ENCODE measurements around the gene PHF12.
"Not testable (repeated sequence)": the region's sequence is repeated elsewhere in the genome, so short reads cannot be mapped to it uniquely, and the experiment has no call there.

PHF12 gene

DNA sequence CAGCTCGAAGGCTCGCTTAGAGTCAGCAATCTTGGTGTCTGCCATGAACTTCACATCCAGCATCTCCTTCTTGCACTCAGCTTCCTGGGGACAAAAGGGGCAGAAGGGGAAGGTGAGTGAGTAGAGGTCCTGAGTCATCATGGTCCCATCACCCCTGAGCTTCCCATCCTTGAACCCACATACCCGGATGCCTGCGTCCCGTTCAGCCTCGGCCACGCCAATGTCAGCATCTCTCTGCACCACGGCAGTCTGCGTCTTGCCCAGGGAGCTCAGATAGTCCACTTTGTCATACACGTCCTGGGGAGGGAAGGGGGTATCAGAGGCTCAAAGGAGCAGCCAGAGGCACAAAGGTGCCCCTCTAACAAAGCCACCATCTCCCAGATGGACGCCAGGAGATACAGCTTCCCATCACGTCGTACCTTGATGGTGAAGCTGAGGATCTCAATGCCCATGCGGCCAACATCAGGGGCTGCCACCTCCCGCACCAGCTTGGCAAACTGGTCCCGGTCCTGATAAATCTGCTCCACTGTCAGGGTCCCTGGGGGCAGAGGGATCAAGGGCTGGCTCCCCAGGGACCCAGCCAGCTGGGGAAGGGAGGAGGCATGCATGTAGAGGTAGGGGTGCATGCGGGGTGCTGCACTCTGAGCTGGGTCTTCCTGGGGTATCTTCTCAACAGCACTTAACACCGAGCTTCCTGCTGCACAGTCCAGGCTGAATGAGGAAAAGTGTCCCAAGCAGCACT lies 69.0 kb downstream of the PHF12 start:
- no peak for DNase-seq (ENCODE audit: low read depth)

DNA sequence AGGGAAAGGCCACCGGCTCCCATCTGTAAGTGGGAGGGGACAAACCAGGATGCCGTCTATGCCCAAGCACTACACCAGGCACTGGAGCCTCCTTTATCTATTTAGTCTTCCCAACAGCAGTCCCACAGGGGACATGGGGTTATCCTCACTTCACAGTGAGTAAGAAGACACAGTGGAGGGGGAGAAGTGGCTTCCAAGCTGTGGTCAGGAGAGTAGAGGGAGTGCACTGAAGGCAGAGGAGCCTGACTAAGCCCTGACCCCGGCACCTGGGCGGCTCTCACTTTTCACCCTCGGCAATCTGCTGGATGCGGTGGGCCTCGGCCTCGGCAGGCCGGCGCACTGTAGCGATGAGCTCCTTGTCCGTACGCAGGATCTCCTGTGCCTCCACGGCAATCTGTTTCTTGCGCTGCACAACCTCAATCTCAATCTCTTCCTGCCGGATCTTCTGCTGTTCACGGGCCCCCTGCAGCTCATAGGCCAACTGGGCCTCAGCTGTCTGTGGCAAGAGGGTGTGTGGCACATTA lies 69.7 kb downstream of the PHF12 start:
- DNase-seq (ENCODE audit: low read depth) = no peak

DNA sequence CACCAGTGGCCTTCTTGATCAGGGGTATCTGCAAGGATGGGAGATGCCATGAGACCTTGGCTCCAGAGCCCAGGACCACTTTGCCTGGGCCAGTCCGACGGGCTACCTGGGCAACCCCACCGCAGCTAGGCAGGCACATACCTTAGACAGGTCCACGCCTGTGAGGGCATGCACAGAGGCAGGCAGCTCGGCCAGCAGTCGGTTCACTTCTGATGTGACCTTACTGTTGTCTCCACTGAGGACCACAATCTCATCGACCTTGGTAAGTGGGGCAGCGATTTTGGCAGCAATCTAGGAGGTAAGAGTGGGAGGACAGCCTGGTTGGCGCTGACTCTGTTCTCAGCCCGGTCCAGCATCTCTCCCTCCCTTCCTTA lies 70.8 kb downstream of the PHF12 start:
- no peak for DNase-seq (ENCODE audit: low read depth)

DNA sequence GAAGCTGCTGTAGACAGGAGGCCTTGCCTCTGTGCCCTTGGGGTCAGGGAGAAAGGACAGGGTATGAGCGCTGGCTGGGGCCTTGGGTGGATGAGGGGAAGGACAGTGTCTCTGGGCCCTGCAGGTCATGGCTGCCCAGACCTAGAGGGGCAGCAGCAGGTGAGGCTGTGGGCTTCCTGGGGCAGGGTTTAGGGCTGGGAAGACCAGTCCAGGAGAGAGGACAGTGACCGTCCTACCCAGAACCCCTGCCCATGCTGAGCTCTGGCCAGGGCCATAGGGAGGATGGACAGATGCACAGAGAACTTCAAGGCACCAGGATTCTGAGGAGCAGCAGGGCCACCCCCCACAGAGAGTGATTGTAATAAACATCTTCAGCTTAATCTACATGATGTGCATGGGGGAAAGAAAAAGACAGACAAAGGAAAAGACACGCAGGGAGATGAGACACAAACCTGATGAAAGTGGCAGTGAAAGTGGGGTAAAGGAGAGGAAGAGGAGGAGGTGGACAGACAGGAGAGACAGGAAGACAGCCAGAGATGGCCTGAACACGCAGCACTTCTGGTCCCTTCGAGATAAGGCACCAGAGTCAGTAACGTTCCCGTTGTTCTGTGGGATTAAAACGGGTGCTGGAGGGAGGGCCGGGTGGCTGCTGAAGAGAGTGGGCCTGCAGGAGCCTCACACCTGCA lies 71.3 kb downstream of the PHF12 start:
- no peak for DNase-seq (ENCODE audit: low read depth)

DNA sequence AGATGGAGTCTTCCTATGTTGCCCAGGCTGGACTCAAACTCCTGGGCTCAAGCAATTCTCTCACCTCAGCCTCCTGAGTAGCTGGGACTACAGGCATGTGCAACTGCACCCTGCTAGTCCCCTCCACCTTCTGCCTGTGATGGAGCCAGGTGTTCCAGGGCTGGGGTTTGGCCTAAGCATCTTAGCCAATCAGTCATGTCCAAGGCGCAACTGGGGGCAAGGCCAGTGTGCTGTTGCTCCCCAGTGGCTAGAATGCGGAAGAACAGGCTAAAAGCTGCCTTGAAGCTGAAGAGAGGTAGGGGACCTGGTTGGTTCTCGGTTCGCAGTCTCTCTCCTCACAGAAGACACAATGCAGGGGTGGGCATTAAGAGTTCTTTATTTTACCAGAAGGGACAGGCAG lies 72.3 kb downstream of the PHF12 start:
- peak; percentile 59 for DNase-seq (ENCODE audit: low read depth)

DNA sequence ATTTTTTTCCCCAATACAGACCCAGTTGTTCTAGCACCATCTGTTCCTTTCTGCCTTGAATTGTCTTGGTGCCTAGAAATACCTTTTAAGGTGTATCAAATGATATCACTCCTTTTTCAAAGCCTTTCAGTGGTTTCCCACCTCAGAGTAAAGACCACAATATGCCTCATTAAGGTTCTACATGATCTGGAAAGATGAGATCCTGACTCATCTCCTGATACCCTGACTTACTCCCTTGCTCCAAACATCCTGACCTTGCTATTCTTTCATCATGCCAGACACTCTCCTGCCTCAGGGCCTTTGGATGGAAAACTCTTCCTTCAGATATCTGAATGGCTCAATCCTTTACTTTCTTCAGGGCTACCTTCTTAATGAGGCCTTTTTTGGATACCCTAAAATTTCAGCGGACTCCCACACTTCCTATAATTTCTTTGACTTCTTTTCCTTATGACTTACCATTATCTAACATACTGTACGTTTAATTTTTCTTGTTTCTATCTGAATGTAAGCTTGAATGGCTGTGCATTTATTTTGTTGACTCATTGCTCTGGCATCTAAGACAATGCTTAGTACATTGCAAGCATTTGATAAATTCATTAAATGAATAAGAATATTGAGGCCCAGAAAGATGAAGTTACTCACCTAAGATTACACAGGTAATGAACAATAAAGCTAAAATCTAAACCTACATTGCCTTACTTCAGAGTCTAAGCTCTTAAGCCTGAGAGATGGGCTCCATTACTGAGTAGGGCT lies 73.0 kb downstream of the PHF12 start:
- DNase-seq (ENCODE audit: low read depth) = peak; percentile 17

DNA sequence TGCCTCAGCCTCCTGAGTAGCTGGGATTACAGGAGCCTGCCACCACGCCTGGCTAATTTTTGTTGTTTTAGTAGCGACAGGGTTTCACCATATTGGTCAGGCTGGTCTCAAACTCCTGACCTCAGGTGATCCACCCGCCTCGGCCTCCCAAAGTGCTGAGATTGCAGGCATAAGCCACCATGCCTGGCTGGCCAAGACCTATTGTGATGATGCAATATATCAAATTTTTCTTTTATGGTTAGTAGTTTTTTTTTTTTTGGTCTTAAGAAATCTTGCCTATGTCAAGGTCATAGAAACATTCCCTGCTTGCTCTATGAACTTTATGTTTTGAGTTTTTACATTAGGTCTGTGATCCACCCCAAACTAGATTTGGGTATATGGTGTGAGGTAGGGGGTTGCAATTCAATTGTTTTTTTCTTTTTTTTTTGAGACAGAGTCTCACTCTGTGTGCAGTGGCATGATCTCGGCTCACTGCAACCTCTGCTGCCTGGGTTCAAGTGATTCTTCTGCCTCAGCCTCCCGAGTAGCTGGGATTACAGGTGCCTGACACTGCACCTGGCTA lies 74.1 kb downstream of the PHF12 start:
- DNase-seq (ENCODE audit: low read depth) = not testable (repeated sequence)

DNA sequence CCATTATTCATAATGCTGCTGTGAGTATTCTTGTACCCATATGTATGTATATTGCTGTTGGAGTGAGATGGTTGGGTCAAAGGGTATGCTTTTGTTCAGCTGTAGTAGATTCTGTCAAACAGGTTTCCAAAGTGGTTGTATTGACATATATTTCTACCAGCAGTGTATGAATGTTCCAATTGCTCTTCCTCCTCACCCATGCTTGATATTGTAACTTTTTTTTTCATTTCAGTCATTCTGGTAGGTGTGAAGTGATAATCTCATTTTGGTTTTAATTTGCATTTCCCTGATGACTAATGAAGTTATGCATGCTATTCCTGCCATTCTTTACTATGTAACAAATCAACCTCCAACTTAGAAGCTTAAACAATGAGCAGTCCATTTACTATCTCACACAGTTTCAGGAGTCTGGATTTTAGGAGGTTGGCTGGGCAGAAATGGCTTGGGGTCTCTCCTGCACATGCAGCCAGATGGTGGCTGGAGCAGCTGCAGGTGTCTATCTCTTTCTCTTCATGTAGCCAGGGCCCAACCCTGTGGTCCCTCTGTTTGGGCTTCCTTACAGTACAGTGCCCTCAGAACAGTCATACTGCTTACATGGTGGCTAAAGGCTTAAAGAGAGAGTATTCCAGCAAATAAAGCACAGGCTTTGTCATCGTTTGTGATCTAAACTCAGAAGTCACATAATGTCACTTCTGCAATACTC lies 75.3 kb downstream of the PHF12 start:
- no peak for DNase-seq (ENCODE audit: low read depth)

DNA sequence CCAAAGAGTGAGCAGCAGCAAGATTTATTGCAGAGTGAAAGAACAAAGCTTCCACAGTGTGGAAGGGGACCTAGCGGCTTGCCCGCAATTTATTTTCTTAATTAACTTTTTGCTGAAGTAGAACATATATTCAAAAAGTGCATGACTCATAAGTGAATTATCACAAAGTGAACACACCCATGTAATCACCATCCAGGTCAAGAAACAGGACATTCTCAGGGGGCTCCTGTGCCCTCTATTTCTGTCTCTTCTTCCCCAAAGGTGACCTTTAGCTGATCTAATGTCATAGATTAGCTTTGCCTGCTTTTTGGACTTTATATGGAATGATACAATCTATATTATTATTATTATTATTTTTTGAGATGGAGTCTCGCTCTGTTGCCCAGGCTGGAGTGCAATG lies 76.6 kb downstream of the PHF12 start:
- no peak for DNase-seq (ENCODE audit: low read depth)

DNA sequence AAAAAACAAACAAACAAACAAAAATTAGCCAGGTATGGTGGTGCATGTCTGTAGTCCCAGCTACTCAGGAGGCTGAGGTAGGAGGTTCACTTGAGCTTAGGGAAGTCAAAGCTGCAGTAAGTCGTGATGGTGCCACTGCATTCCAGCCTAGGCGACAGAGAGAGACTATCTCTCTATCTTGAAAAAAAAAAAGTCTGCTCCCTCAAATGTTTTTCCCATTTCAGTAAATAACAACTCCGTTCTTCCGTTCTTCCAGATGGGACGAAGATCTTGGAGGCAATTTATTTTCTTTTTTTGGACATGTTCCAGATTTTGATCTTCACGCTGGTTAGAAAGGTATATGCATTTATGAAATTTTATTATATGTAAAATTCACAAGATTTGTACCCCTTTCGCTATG lies 77.5 kb downstream of the PHF12 start:
- DNase-seq (ENCODE audit: low read depth) = no peak

DNA sequence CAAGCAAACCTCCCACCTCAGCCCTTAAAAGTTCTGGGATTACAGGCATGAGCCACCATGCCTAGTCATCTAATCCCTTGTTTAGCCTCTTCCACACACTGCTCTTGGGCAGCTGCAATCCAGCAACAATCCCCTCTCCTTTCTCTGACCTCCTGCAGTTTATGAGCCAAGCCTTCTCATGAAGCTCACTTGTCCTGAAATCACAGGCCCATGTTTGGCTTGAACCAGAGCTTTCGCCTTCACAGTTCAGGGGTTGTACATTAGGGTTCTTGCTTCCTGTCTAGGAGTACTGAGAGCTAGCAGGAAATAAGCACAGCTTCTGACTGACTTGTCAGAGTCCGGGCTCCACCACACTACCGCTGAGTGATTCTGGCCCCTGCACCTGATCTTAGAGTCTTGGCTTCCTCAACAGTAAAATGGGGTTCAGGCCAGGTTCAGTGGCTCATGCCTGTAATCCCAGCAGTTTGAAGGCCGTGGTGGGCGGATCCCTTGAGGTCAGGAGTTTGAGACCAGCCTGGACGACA lies 80.2 kb downstream of the PHF12 start:
- DNase-seq (ENCODE audit: low read depth) = no peak

DNA sequence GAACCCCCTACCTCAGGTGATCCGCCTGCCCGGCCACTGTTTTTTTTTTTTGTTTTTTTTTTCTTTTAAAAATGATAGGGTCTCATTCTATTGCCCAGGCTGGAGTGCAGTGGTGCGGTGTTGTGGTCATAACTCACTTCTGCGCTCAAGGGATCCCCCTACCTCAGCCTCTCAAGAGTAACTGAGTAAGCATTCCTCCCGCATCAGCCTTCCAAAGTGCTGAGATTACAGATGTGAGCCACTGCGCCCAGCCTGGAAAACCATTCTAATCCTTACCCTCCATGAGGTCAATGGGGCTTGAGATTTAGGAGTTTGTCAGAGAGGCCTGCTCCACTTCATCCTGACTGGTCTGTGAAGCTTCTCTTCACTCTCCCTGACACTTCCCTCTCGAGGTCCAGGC lies 84.0 kb downstream of the PHF12 start:
- no peak for DNase-seq (ENCODE audit: low read depth)

DNA sequence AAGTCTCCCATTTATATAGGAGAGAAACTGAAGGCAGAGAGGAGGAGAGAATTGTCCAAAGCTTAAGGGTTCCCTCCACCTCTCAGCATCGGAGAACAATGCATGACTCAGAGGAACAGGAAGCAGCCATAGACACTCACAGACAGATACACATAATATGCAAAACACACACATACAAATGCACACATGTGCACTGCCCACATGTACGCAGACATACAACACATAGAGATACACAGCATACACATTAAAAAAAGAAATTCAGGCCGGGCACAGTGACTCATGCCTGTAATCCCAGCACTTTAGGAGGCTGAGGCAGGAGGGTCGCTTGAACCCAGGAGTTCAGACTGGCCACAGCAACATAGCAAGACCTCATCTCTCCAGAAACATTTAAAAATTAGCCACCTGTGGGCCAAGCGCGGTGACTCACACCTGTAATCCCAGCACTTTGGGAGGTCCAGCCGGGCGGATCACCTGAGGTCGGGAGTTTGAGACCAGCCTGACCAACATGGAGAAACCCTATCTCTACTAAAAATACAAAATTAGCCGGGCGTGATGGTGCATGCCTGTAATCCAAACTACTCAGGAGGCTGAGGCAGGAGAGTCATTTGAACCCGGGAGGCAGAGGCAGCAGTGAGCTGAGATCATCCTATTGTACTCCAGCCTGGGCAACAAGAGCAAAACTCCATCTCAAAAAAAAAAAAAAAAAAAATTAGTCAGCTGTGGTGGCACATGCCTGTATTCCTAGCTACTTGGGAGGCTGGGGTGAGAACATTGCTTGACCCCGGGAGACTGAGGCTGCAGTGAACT lies 85.2 kb downstream of the PHF12 start:
- DNase-seq (ENCODE audit: low read depth) = no peak

DNA sequence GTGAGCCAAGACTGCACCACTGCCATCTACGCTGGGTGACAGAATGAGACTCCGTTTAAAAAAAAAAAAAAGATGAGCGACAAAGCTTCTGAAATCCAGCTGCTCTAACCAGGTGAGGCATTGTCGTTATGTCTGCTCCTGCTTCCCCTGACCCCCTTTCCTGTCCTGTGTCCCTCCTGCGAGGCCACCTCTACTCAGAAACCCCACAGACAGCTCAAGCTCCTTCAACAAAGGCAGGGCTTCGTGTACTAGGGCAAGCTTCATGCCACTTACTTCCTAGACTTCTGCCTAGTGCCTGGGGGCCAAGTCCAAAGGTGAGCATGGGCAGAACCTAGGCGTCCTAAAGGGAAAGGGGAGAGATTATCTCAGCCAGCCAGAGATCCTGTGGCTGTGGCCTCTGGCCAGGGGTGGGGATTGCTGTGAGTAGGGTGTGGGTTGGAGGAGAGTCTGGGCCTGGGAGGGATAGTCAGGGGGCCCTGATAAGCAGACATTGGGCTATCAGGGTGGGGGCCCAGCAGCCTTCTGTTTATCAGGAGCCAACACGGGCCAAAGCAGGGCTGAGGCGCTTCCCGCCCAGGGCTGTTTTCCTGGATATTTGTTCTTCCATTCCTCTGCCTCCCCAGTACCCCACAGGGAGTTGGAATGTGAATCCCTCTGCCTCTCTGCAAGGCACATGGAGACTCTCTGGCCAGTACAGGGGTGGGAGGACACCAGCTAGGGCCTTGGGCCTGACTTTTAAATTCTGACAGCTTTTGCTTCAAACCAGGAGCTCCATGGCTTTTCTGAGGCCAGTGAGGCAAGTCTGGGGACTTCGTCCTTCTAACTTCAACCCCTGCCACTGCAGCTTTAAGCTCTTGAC lies 86.1 kb downstream of the PHF12 start:
- DNase-seq (ENCODE audit: low read depth) = peak; percentile 6

DNA sequence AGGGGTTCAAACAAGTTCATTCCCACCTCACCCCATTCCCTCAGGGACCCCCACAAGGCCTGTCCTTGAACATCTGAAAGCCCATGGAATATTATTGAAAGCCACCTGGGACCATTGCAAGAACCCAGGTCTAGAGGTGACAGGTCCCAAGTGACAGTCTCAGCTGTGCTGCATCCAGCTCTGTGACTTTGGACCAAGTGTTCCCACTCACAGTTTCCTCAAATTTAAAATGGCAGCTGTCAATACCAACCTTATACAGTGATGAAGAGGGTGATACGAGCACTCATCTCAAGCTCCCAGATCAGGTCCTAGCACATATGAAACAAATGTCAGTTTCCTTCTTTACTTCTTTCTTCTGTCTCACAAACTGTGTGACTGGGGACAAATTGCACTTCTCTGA lies 87.4 kb downstream of the PHF12 start:
- DNase-seq (ENCODE audit: low read depth) = no peak

DNA sequence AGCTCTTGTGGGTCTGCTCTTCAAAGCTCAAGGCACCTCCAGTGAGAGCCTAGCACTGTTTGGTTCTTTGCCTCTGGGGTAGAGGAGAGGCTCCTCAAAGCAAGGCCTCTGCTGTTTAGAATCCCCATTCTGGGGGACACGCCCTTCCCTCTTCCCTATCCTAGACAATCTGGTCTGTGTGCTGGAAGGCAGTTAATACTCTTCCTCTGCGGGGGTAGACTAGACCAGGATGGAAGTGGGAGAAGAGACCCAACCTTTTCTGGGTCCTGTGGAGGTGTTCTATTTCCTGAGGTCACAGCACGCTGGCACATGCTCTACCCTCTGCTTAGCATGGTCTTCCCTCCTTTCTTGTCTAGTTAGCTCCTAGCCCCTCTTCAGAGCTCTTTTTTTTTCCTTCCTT lies 88.8 kb downstream of the PHF12 start:
- DNase-seq (ENCODE audit: low read depth) = no peak

DNA sequence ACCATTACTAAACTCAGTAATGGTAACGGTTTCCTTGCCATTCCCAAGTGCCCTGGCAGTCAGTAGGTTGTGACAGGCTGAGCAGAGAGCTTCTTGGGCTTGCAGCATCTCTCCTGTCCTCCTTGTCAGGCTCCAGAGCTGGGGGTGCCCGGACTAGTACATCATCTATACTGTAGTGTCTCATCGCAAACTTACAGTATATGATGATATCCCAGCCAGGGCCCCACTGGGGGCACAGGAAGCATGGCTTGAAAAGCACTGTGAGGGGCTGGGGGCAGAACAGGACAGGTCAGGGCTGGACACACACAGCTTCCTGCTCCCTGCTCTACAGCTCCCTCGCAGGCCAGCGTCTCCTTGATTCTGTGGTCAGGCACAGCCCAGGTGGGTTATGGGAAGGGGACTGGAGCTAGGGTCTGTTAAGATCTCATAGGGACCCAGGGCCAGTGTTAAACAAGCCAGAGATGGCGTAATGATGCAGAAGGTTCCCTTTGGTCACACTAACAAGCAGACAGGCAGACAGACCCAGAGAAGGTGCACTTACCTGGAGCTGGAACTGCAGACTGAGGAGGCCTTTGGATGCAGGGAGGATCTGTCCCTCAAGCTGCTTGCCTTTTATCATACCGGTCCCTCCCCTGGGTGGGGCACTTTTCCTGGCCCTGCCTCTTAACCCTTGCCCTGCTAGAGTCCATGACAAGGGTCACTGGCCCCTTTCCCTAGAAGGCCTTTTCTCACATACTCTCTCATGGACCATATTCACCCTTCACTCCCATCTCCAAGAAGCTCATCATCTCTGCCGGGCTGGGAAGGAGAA lies 89.7 kb downstream of the PHF12 start:
- no peak for DNase-seq (ENCODE audit: low read depth)

DNA sequence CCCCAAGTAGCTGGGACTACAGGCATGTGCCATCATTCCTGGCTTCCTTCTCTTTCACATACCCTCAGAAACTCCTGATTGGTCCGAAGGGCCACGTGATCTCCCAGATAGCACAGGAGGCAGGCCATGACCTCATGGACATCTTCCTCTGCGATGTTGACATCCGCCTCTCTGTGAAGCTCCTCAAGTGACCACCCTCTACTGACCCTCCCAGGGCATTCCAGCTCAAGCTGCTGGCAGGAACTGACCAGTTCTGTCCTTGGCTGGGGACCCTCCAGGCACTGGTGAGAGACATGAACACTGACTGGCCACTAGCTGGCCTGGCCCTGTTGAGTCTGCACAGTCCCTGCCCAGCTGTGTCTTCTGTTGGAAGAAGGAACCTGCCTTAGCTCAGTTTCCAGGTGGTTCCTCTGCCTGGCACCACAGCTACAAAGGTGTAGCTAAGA lies 90.9 kb downstream of the PHF12 start:
- no peak for DNase-seq (ENCODE audit: low read depth)

DNA sequence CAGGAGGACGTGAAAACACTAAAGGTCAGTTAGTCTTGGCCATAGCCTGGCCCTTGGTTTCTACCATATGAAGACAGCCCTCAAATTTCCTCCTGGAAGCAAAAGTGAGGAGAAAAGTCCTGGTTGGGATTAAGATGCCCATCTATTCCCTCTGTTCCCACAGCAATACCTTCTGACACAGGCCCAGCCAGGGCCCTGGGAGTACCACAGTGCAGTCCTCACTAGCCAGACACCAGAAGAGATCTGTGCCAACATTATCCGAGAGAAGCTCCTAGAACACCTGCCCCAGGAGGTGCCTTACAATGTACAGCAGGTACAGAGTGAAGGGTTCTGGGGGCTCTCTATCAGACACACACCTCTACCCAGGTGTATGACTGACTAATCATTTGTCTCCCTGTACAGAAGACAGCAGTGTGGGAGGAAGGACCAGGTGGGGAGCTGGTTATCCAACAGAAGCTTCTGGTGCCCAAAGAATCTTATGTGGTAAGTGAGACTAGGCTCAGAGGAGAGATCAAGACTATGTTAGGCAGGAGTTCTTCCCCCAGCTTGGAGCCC lies 92.4 kb downstream of the PHF12 start:
- no peak for DNase-seq (ENCODE audit: low read depth)

Measured in EH (cell line).